Fibroblast of lung (primary cell): Measurements from ENCODE around the gene DSTYK. TPM values are rescaled to one million over a fixed set of nuclear protein-coding genes. Genes with fewer than 3 reads are reported as not detected.

Source experiments
- DNase-seq, 2 donors: peaks; one replicate each; pipeline versions ENCODE4 v3.0.0 to v3.0.0-alpha.2; 2010; ENCODE audit warnings: low read depth in 2 of 2
- H2AFZ ChIP-seq: 2 replicates; pipeline ENCODE4 v1.5.1; 2012; ENCODE audit warnings: low read length, control low read depth, inconsistent platforms
- H3K27ac ChIP-seq: 2 replicates; pipeline ENCODE4 v1.5.1; 2011; ENCODE audit warnings: low read length, control low read depth; ENCODE audit not compliant: insufficient read depth
- H3K27me3 ChIP-seq: 2 replicates; pipeline ENCODE4 v1.5.1; 2011; ENCODE audit warnings: mild to moderate bottlenecking, low read length; ENCODE audit not compliant: control insufficient read depth, insufficient read depth
- H3K36me3 ChIP-seq: 2 replicates; pipeline ENCODE4 v1.5.1; 2011; ENCODE audit warnings: low read length; ENCODE audit not compliant: control insufficient read depth, insufficient read depth
- H3K4me1 ChIP-seq: 2 replicates; pipeline ENCODE4 v1.5.1; 2011; ENCODE audit warnings: low read length; ENCODE audit not compliant: control insufficient read depth, insufficient read depth; ENCODE audit errors: extremely low read depth
- H3K4me2 ChIP-seq: 2 replicates; pipeline ENCODE4 v1.5.1; 2011; ENCODE audit warnings: low read length, control low read depth; ENCODE audit not compliant: insufficient read depth; ENCODE audit errors: extremely low read depth
- H3K4me3 ChIP-seq, 4 experiments: fragments of 200-600 bp in 1 of 4; sonication (generic) in 1 of 4; replicated peaks in 1 of 4; 2 replicates each; pipeline ENCODE4 v1.5.1; 2011 to 2016; ENCODE audit warnings: low read length in 4 of 4, low read depth in 3 of 4, mild to moderate bottlenecking in 3 of 4, control low read depth in 2 of 4, inconsistent platforms in 1 of 4, mixed read lengths in 1 of 4; ENCODE audit not compliant: insufficient read depth in 1 of 4; ENCODE audit errors: control extremely low read depth in 1 of 4
- H3K79me2 ChIP-seq: 2 replicates; pipeline ENCODE4 v1.5.1; 2012; ENCODE audit warnings: mild to moderate bottlenecking, low read length, inconsistent platforms; ENCODE audit not compliant: control insufficient read depth, insufficient read depth
- H3K9ac ChIP-seq: 2 replicates; pipeline ENCODE4 v1.5.1; 2011; ENCODE audit warnings: mild to moderate bottlenecking, low read length, control low read depth; ENCODE audit not compliant: insufficient read depth
- H3K9me3 ChIP-seq: 2 replicates; pipeline ENCODE4 v1.5.1; 2012; ENCODE audit warnings: low read depth, low read length; ENCODE audit not compliant: control insufficient read depth, insufficient read depth
- H4K20me1 ChIP-seq: 2 replicates; pipeline ENCODE4 v1.5.1; 2011; ENCODE audit warnings: low read length; ENCODE audit not compliant: control insufficient read depth, insufficient read depth; ENCODE audit errors: extremely low read depth
- CTCF ChIP-seq, 2 donors: IDR thresholded peaks in 1 of 2; conservative IDR thresholded peaks in 1 of 2; 1 replicate in 1 of 2; 2 replicates in 1 of 2; pipeline ENCODE4 v1.5.1; 2011 to 2012; ENCODE audit warnings: low read length in 2 of 2, control low read depth in 1 of 2, inconsistent platforms in 1 of 2, low read depth in 1 of 2, mild to moderate bottlenecking in 1 of 2
- EZH2 ChIP-seq: IDR thresholded peaks from 2 replicates; pipeline ENCODE4 v1.5.1; 2012; ENCODE audit warnings: low read length, control low read depth, mild to moderate bottlenecking; ENCODE audit errors: missing control alignments
- polyA plus RNA-seq, 2 donors: library from polyadenylated mRNA; depleted of rRNA in 1 of 2; stranded (reverse) in 1 of 2; unstranded in 1 of 2; fragments of >200 nt; gene quantifications; 2 replicates each; pipeline ENCODE4 v1.2.1, GENCODE V29; 2011 to 2012; ENCODE audit warnings: missing spikeins in 1 of 2
- total RNA-seq: library from RNA; depleted of rRNA; stranded (reverse); fragments of >200 nt; gene quantifications from 2 replicates; pipeline ENCODE4 v1.2.1, GENCODE V29; 2014

Gene DSTYK
- total and polyA plus RNA-seq, 2 donors (not counting 1 experiment from before 2014, with no cell fraction given): 24.5 to 42.6 TPM

GRCh38 chr1:205109711-205110110 is 101.8 kb downstream of the DSTYK start:
- no peak overlapping the region for H3K27ac ChIP-seq
- no peak overlapping the region for H3K4me3 ChIP-seq
- peaks cover 4% of the 10 kb centered on the region for H3K36me3 ChIP-seq
- H3K4me1 ChIP-seq: no peaks in the 10 kb centered on the region
- H4K20me1 ChIP-seq: no peaks in the 10 kb centered on the region
- H3K9me3 ChIP-seq: no peaks in the 10 kb centered on the region
- no peaks in the 10 kb centered on the region for H3K79me2 ChIP-seq
- DNase-seq: no peak
- TF ChIP-seq CTCF (conservative IDR thresholded peaks at IDR 0.05 in 1 of 2, IDR thresholded peaks at IDR 0.05 in 1 of 2; ENCODE audit: low read depth in 1 of 2, low read length in 2 of 2): no peak
- TF ChIP-seq EZH2: no peak
- no peak overlapping the region for H3K4me2 ChIP-seq
- H3K27me3 ChIP-seq: no peaks in the 10 kb centered on the region
- H2AFZ ChIP-seq: no peak overlapping the region
- H3K9ac ChIP-seq: no peak overlapping the region

- no peak for TF ChIP-seq EZH2
- no peak for TF ChIP-seq CTCF (conservative IDR thresholded peaks at IDR 0.05 in 1 of 2, IDR thresholded peaks at IDR 0.05 in 1 of 2; ENCODE audit: low read depth in 1 of 2, low read length in 2 of 2)
- no peak overlapping the region for H3K4me3 ChIP-seq
- DNase-seq: no peak
- H4K20me1 ChIP-seq: no peaks in the 10 kb centered on the region
- H3K9ac ChIP-seq: no peak overlapping the region
- no peaks in the 10 kb centered on the region for H3K27me3 ChIP-seq
- H3K79me2 ChIP-seq: no peaks in the 10 kb centered on the region
- no peaks in the 10 kb centered on the region for H3K4me1 ChIP-seq
- peaks cover 4% of the 10 kb centered on the region for H3K36me3 ChIP-seq
- H3K9me3 ChIP-seq: no peaks in the 10 kb centered on the region
- no peak overlapping the region for H3K4me2 ChIP-seq
- no peak overlapping the region for H3K27ac ChIP-seq
- H2AFZ ChIP-seq: no peak overlapping the region
Measured at GRCh38 chr1:205109269-205109668, 102.2 kb downstream of the DSTYK start.

GRCh38 chr1:205108464-205108863 is 103.0 kb downstream of the DSTYK start:
- no peak for DNase-seq
- Histone ChIP-seq H3K4me1 (no peaks in the 10 kb centered on the region), H3K4me3 (no peak overlapping the region), H3K79me2 (no peaks in the 10 kb centered on the region), H3K4me2 (no peak overlapping the region), H3K9me3 (no peaks in the 10 kb centered on the region), H3K27ac (no peak overlapping the region), H2AFZ (no peak overlapping the region), H3K9ac (no peak overlapping the region), H3K36me3 (peaks cover 7% of the 10 kb centered on the region), H4K20me1 (no peaks in the 10 kb centered on the region), H3K27me3 (no peaks in the 10 kb centered on the region)
- TF ChIP-seq EZH2 (no peak), CTCF (conservative IDR thresholded peaks at IDR 0.05 in 1 of 2, IDR thresholded peaks at IDR 0.05 in 1 of 2; ENCODE audit: low read depth in 1 of 2, low read length in 2 of 2) (no peak)
